ENCODE measurements around the gene TIGD2.
"Not testable (repeated sequence)": the region's sequence is repeated elsewhere in the genome, so short reads cannot be mapped to it uniquely, and the experiment has no call there.

The TIGD2 gene

GRCh38 chr4:89119836-89120235, 8.5 kb downstream of the TIGD2 start:
- no peak for FAIRE-seq

- FAIRE-seq, result no peak
Observed at GRCh38 chr4:89121387-89122068, 10.2 kb downstream of the TIGD2 start.

- no peak for FAIRE-seq
Observed at GRCh38 chr4:89123451-89123851, 12.1 kb downstream of the TIGD2 start.

GRCh38 chr4:89125901-89126782, 14.8 kb downstream of the TIGD2 start:
- no peak for FAIRE-seq

GRCh38 chr4:89129080-89129640, 17.8 kb downstream of the TIGD2 start:
- FAIRE-seq, result no peak

- FAIRE-seq, result no peak
Observed at GRCh38 chr4:89134775-89135319, 23.5 kb downstream of the TIGD2 start.

GRCh38 chr4:89136525-89136924, 25.2 kb downstream of the TIGD2 start:
- FAIRE-seq, result no peak

- no peak for FAIRE-seq
Observed at GRCh38 chr4:89137231-89137630, 25.9 kb downstream of the TIGD2 start.

GRCh38 chr4:89137695-89138094, 26.4 kb downstream of the TIGD2 start:
- FAIRE-seq, result no peak

GRCh38 chr4:89140168-89140759, 28.9 kb downstream of the TIGD2 start:
- no peak for FAIRE-seq

GRCh38 chr4:89142691-89143669, 31.6 kb downstream of the TIGD2 start:
- FAIRE-seq, result peak; percentile 34

- not testable (repeated sequence) for FAIRE-seq
Observed at GRCh38 chr4:89144652-89145051, 33.3 kb downstream of the TIGD2 start.

GRCh38 chr4:89146196-89146595, 34.9 kb downstream of the TIGD2 start:
- no peak for FAIRE-seq

- no peak for FAIRE-seq
Observed at GRCh38 chr4:89152972-89153371, 41.6 kb downstream of the TIGD2 start.

GRCh38 chr4:89156174-89156914, 45.0 kb downstream of the TIGD2 start:
- FAIRE-seq, result no peak

GRCh38 chr4:89157488-89158024, 46.2 kb downstream of the TIGD2 start:
- no peak for FAIRE-seq

- FAIRE-seq, result peak; percentile 96
Observed at GRCh38 chr4:89158884-89159503, 47.7 kb downstream of the TIGD2 start.

- FAIRE-seq, result no peak
Observed at GRCh38 chr4:89160806-89161205, 49.5 kb downstream of the TIGD2 start.

- FAIRE-seq, result no peak
Observed at GRCh38 chr4:89161841-89162240, 50.5 kb downstream of the TIGD2 start.

- FAIRE-seq, result no peak
Observed at GRCh38 chr4:89162496-89162895, 51.2 kb downstream of the TIGD2 start.

Measured in A204.1 (cell line).